ENCODE data around the gene GPC5. TPM values are rescaled to one million over a fixed set of nuclear protein-coding genes. Genes with fewer than 3 reads are reported as not detected.
"Not testable (repeated sequence)": the region's sequence is repeated elsewhere in the genome, so short reads cannot be mapped to it uniquely, and the experiment has no call there.

Gene GPC5
- total RNA-seq, 1 donor from 2014 or later = 6.3 TPM

GRCh38 chr13:92473765-92474475, 1075.5 kb downstream of the GPC5 start:
- no peaks in the 10 kb centered on the region for H3K4me1 ChIP-seq (ENCODE audit: control insufficient read depth in 3 of 3, insufficient read depth in 3 of 3, low read length in 3 of 3)
- H3K4me3 ChIP-seq (ENCODE audit: low read length in 3 of 3) = no peak overlapping the region
- no peaks in the 10 kb centered on the region for H3K36me3 ChIP-seq (ENCODE audit: control insufficient read depth in 3 of 3, insufficient read depth in 3 of 3, low read length in 3 of 3)
- no peak overlapping the region for H3K9ac ChIP-seq (ENCODE audit: low read depth in 1 of 3, low read length in 3 of 3)
- no peak overlapping the region for H3K27ac ChIP-seq (ENCODE audit: low read depth, low read length)
- H3K9me3 ChIP-seq (ENCODE audit: control insufficient read depth in 3 of 3, low read length in 3 of 3) = no peaks in the 10 kb centered on the region
- H3K27me3 ChIP-seq (ENCODE audit: control insufficient read depth in 3 of 3, insufficient read depth in 3 of 3, low read length in 3 of 3) = no peaks in the 10 kb centered on the region

- Histone ChIP-seq H3K9ac (ENCODE audit: low read depth in 1 of 3, low read length in 3 of 3) (no peak overlapping the region), H3K36me3 (ENCODE audit: control insufficient read depth in 3 of 3, insufficient read depth in 3 of 3, low read length in 3 of 3) (no peaks in the 10 kb centered on the region), H3K27me3 (ENCODE audit: control insufficient read depth in 3 of 3, insufficient read depth in 3 of 3, low read length in 3 of 3) (no peaks in the 10 kb centered on the region), H3K9me3 (ENCODE audit: control insufficient read depth in 3 of 3, low read length in 3 of 3) (no peaks in the 10 kb centered on the region), H3K27ac (ENCODE audit: low read depth, low read length) (no peak overlapping the region), H3K4me1 (ENCODE audit: control insufficient read depth in 3 of 3, insufficient read depth in 3 of 3, low read length in 3 of 3) (no peaks in the 10 kb centered on the region), H3K4me3 (ENCODE audit: low read length in 3 of 3) (no peak overlapping the region)
Observed at GRCh38 chr13:92480387-92480786, 1082.0 kb downstream of the GPC5 start.

GRCh38 chr13:92482790-92483189, 1084.4 kb downstream of the GPC5 start:
- not testable (repeated sequence) for H3K36me3 ChIP-seq (ENCODE audit: control insufficient read depth in 3 of 3, insufficient read depth in 3 of 3, low read length in 3 of 3); H3K4me3 ChIP-seq (ENCODE audit: low read length in 3 of 3); H3K27me3 ChIP-seq (ENCODE audit: control insufficient read depth in 3 of 3, insufficient read depth in 3 of 3, low read length in 3 of 3); H3K9me3 ChIP-seq (ENCODE audit: control insufficient read depth in 3 of 3, low read length in 3 of 3); H3K9ac ChIP-seq (ENCODE audit: low read depth in 1 of 3, low read length in 3 of 3); H3K4me1 ChIP-seq (ENCODE audit: control insufficient read depth in 3 of 3, insufficient read depth in 3 of 3, low read length in 3 of 3); H3K27ac ChIP-seq (ENCODE audit: low read depth, low read length)

GRCh38 chr13:92483894-92484293, 1085.5 kb downstream of the GPC5 start:
- Histone ChIP-seq H3K27me3 (ENCODE audit: control insufficient read depth in 3 of 3, insufficient read depth in 3 of 3, low read length in 3 of 3) (no peaks in the 10 kb centered on the region), H3K9me3 (ENCODE audit: control insufficient read depth in 3 of 3, low read length in 3 of 3) (no peaks in the 10 kb centered on the region), H3K9ac (ENCODE audit: low read depth in 1 of 3, low read length in 3 of 3) (no peak overlapping the region), H3K4me1 (ENCODE audit: control insufficient read depth in 3 of 3, insufficient read depth in 3 of 3, low read length in 3 of 3) (no peaks in the 10 kb centered on the region), H3K27ac (ENCODE audit: low read depth, low read length) (no peak overlapping the region), H3K36me3 (ENCODE audit: control insufficient read depth in 3 of 3, insufficient read depth in 3 of 3, low read length in 3 of 3) (no peaks in the 10 kb centered on the region), H3K4me3 (ENCODE audit: low read length in 3 of 3) (no peak overlapping the region)

GRCh38 chr13:92487238-92487637, 1088.8 kb downstream of the GPC5 start:
- Histone ChIP-seq H3K9ac (ENCODE audit: low read depth in 1 of 3, low read length in 3 of 3) (no peak overlapping the region), H3K4me1 (ENCODE audit: control insufficient read depth in 3 of 3, insufficient read depth in 3 of 3, low read length in 3 of 3) (no peaks in the 10 kb centered on the region), H3K36me3 (ENCODE audit: control insufficient read depth in 3 of 3, insufficient read depth in 3 of 3, low read length in 3 of 3) (no peaks in the 10 kb centered on the region), H3K4me3 (ENCODE audit: low read length in 3 of 3) (no peak overlapping the region), H3K27ac (ENCODE audit: low read depth, low read length) (no peak overlapping the region), H3K9me3 (ENCODE audit: control insufficient read depth in 3 of 3, low read length in 3 of 3) (no peaks in the 10 kb centered on the region), H3K27me3 (ENCODE audit: control insufficient read depth in 3 of 3, insufficient read depth in 3 of 3, low read length in 3 of 3) (no peaks in the 10 kb centered on the region)

GRCh38 chr13:92488249-92488852, 1089.9 kb downstream of the GPC5 start:
- Histone ChIP-seq H3K36me3 (ENCODE audit: control insufficient read depth in 3 of 3, insufficient read depth in 3 of 3, low read length in 3 of 3) (no peaks in the 10 kb centered on the region), H3K27me3 (ENCODE audit: control insufficient read depth in 3 of 3, insufficient read depth in 3 of 3, low read length in 3 of 3) (no peaks in the 10 kb centered on the region), H3K4me3 (ENCODE audit: low read length in 3 of 3) (no peak overlapping the region), H3K4me1 (ENCODE audit: control insufficient read depth in 3 of 3, insufficient read depth in 3 of 3, low read length in 3 of 3) (no peaks in the 10 kb centered on the region), H3K9me3 (ENCODE audit: control insufficient read depth in 3 of 3, low read length in 3 of 3) (no peaks in the 10 kb centered on the region), H3K27ac (ENCODE audit: low read depth, low read length) (no peak overlapping the region), H3K9ac (ENCODE audit: low read depth in 1 of 3, low read length in 3 of 3) (no peak overlapping the region)

- Histone ChIP-seq H3K4me1 (ENCODE audit: control insufficient read depth in 3 of 3, insufficient read depth in 3 of 3, low read length in 3 of 3) (no peaks in the 10 kb centered on the region), H3K27ac (ENCODE audit: low read depth, low read length) (no peak overlapping the region), H3K4me3 (ENCODE audit: low read length in 3 of 3) (no peak overlapping the region), H3K9me3 (ENCODE audit: control insufficient read depth in 3 of 3, low read length in 3 of 3) (no peaks in the 10 kb centered on the region), H3K36me3 (ENCODE audit: control insufficient read depth in 3 of 3, insufficient read depth in 3 of 3, low read length in 3 of 3) (no peaks in the 10 kb centered on the region), H3K27me3 (ENCODE audit: control insufficient read depth in 3 of 3, insufficient read depth in 3 of 3, low read length in 3 of 3) (no peaks in the 10 kb centered on the region), H3K9ac (ENCODE audit: low read depth in 1 of 3, low read length in 3 of 3) (no peak overlapping the region)
Observed at GRCh38 chr13:92491839-92492238, 1093.4 kb downstream of the GPC5 start.

- Histone ChIP-seq H3K36me3 (ENCODE audit: control insufficient read depth in 3 of 3, insufficient read depth in 3 of 3, low read length in 3 of 3) (no peaks in the 10 kb centered on the region), H3K9me3 (ENCODE audit: control insufficient read depth in 3 of 3, low read length in 3 of 3) (no peaks in the 10 kb centered on the region), H3K4me1 (ENCODE audit: control insufficient read depth in 3 of 3, insufficient read depth in 3 of 3, low read length in 3 of 3) (no peaks in the 10 kb centered on the region), H3K9ac (ENCODE audit: low read depth in 1 of 3, low read length in 3 of 3) (no peak overlapping the region), H3K27me3 (ENCODE audit: control insufficient read depth in 3 of 3, insufficient read depth in 3 of 3, low read length in 3 of 3) (no peaks in the 10 kb centered on the region), H3K27ac (ENCODE audit: low read depth, low read length) (no peak overlapping the region), H3K4me3 (ENCODE audit: low read length in 3 of 3) (no peak overlapping the region)
Observed at GRCh38 chr13:92494915-92495314, 1096.5 kb downstream of the GPC5 start.

- no peak overlapping the region for H3K27ac ChIP-seq (ENCODE audit: low read depth, low read length)
- H3K27me3 ChIP-seq (ENCODE audit: control insufficient read depth in 3 of 3, insufficient read depth in 3 of 3, low read length in 3 of 3) = no peaks in the 10 kb centered on the region
- H3K4me1 ChIP-seq (ENCODE audit: control insufficient read depth in 3 of 3, insufficient read depth in 3 of 3, low read length in 3 of 3) = no peaks in the 10 kb centered on the region
- H3K36me3 ChIP-seq (ENCODE audit: control insufficient read depth in 3 of 3, insufficient read depth in 3 of 3, low read length in 3 of 3) = no peaks in the 10 kb centered on the region
- H3K9ac ChIP-seq (ENCODE audit: low read depth in 1 of 3, low read length in 3 of 3) = no peak overlapping the region
- no peaks in the 10 kb centered on the region for H3K9me3 ChIP-seq (ENCODE audit: control insufficient read depth in 3 of 3, low read length in 3 of 3)
- no peak overlapping the region for H3K4me3 ChIP-seq (ENCODE audit: low read length in 3 of 3)
Observed at GRCh38 chr13:92500192-92500591, 1101.8 kb downstream of the GPC5 start.

GRCh38 chr13:92510416-92510815, 1112.0 kb downstream of the GPC5 start:
- Histone ChIP-seq H3K4me3 (ENCODE audit: low read length in 3 of 3) (no peak overlapping the region), H3K27me3 (ENCODE audit: control insufficient read depth in 3 of 3, insufficient read depth in 3 of 3, low read length in 3 of 3) (no peaks in the 10 kb centered on the region), H3K36me3 (ENCODE audit: control insufficient read depth in 3 of 3, insufficient read depth in 3 of 3, low read length in 3 of 3) (no peaks in the 10 kb centered on the region), H3K9ac (ENCODE audit: low read depth in 1 of 3, low read length in 3 of 3) (no peak overlapping the region), H3K27ac (ENCODE audit: low read depth, low read length) (no peak overlapping the region), H3K4me1 (ENCODE audit: control insufficient read depth in 3 of 3, insufficient read depth in 3 of 3, low read length in 3 of 3) (no peaks in the 10 kb centered on the region), H3K9me3 (ENCODE audit: control insufficient read depth in 3 of 3, low read length in 3 of 3) (no peaks in the 10 kb centered on the region)

Data from skeletal muscle tissue (tissue), 4 donors.